Hematopoietic multipotent progenitor cell treated with erythropoietin and hydrocortisone succinate and interleukin-3 and kit ligand, for 6 days (in vitro differentiated cells): ENCODE results near the gene CDH23.

ENCODE experiments used
- DNase-seq: peaks from one replicate; pipeline ENCODE4 v3.0.0-alpha.2; 2015

CDH23 gene

DNA sequence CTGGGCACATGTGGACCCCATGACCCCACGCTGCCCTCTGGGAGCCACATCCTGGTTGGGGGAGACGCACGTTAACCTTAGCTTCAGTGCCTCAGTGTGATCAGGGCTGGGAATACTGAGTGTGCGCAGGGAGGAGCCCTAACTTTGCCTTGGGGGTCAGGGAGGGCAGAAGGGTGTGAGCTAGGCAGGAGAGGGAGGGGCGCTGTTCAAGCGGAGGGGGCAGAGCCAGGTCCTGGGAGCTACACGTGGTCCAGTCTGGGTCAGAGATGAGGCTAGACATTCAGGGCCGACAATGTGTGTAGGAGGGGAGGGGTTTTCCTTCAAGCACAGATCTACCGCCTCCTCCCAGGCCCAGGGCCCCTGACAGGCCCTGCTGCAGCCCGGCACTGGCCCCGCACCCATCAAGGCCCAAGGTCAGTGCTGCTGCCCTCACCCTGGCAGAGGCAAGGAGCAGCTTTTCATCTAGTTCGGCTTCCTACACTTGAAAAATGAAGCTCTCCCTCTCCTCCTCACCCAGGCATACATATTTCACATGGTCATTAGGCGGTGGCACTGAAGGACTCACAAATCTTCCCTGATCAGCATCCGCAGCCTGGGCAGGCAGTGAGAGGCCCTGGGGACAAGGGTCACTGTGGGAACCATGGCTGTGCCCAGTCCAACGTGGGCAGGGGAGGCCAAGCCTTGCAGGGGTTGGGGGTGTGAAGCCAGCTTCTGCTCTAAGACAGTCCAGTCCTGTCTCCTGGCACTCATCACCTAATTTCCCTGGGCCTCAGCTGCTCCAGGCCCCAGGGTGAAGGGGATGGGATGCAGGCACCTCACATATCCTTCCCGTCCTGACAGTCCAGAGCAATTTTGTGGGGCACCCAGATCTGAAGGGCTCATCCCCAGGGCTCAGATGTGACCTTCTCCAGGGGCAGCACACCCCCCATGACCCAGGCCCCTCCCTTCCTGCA lies 275.6 kb downstream of the CDH23 start:
- no peak for DNase-seq

DNA sequence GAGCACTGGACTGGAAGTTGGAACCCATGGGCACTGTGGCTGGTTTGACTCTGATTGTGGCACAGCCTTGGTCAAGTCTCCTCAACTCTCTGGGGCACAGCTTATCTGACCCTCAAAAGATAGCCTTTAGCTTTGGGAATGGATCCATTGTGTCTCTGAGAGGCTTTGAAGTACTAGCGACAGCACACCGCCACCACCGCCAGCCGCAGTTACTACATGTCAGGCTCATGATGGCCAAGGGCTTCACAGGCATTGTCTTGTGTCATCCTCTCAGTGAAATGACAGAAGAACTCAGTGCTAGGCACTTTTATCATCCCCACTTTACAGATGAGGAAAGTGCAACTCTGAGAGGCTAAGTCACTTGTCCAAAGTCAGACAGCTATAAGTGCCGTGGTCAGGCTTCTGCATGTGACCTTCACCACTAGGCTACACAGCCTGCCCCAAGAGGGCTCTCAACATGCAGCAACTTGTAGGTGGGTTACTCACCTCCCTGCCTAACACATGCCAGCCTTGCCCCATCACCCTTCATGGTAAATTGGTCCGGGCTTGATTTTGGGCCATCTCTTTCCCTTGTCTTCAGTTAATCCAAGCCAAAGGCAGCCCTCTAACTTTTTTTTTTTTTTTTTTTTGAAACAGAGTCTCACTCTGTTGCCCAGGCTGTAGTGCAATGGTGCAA lies 278.7 kb downstream of the CDH23 start:
- DNase-seq: no peak

DNA sequence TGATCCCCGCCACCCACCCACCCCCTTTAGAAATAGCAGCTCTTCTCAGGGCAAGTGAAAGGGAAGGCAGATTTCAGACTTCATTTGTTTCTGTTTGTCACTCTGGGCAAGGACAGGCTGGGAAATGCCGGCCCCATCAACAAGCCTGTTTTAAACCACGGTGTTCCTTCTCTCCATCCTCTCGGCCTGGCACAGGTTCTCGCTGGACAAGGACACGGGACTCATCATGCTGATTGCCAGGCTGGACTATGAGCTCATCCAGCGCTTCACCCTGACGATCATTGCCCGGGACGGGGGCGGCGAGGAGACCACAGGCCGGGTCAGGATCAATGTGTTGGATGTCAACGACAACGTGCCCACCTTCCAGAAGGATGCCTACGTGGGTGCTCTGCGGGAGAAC lies 280.5 kb downstream of the CDH23 start:
- no peak for DNase-seq

DNA sequence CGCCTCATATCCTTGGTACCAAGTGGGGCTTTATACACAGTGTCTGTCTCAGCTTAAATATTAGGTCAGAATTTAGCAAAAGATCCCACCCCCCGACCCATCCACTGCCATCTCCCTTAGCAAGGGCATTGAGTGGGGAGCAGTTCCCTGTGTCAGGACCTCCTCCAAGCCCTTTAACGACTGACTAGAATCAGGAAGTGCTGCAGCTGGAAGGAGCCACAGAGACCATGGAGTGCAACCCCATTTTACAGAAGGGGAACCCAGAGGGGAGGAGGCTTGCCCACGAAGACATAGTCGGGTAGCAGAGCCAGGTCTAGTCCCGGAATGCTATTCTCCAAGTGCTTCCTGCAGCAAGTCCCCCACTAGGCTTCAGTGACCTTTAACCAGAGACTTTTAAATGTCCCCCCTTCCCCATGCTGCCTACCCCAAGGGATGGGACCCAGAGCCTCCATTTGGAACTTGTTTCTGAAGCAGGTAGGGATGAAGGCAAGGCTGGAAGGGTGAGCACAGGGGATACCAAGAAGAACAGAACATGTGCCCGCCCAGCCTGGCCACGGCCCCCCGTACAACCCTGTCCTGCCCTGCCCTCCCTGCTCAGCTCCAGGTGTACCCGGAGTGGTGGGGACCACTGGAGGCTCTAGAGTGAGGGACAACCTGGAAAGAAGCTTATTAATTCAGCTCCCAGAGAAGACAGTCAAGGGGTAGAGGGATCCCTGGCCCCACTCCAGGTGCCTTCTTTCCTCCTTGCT lies 281.5 kb downstream of the CDH23 start:
- no peak for DNase-seq

DNA sequence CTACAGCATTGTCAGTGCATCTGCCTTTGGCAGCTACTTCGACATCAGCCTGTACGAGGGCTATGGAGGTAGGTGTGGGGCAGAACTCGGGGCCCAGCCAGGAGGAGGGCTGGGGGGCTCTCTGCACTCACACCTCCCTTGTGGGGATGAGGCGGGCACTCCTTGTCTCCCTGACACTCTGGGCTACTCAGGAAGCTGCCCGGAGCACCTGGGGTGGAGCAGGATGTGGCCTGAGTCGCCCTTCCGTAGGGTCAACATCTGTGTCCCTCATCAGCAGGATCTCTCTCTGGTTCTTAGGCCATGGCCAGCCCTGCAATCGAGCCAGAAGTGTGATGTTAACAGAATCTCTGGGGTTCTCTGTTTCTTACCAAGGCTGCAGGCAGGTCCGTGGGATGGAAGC lies 282.7 kb downstream of the CDH23 start:
- DNase-seq: no peak

DNA sequence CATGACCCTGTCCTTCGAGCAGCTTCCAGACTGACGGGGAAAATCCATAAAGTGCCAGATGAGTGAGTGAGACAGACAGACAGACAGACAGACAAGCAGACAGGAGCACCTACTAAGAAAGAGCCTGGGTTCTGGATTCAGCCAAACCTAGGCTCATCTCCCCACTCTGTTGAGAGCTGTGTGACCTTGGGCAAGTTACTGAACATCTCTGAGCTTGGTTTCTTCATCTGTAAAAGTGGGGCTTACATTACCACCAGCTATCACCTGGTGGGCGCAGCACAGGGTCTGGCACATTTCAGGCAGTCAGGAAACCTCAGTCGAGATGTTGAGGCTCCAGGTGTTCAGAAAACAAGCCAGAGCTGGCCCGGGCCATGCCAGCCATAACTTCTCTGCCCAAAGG lies 285.3 kb downstream of the CDH23 start:
- DNase-seq: no peak

DNA sequence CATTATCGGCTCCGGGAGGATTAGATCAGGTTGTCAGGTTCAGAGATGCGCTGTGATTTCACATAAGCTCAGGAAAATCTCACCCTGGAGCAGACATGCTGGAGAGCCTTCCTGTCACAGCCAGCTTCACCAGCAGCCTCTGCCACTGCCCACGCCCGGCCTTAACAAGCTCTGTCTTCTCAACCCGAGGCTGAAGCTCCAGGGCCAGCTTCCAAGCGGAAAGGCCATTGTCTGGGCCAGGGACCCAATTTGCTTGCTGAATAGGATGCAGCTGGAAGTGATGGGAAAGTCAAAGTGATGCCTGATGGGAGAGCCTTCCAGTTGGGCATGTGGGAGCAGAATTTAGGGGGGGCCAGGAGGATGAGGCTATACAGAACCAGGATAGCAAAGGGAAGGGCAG lies 286.6 kb downstream of the CDH23 start:
- no peak for DNase-seq

DNA sequence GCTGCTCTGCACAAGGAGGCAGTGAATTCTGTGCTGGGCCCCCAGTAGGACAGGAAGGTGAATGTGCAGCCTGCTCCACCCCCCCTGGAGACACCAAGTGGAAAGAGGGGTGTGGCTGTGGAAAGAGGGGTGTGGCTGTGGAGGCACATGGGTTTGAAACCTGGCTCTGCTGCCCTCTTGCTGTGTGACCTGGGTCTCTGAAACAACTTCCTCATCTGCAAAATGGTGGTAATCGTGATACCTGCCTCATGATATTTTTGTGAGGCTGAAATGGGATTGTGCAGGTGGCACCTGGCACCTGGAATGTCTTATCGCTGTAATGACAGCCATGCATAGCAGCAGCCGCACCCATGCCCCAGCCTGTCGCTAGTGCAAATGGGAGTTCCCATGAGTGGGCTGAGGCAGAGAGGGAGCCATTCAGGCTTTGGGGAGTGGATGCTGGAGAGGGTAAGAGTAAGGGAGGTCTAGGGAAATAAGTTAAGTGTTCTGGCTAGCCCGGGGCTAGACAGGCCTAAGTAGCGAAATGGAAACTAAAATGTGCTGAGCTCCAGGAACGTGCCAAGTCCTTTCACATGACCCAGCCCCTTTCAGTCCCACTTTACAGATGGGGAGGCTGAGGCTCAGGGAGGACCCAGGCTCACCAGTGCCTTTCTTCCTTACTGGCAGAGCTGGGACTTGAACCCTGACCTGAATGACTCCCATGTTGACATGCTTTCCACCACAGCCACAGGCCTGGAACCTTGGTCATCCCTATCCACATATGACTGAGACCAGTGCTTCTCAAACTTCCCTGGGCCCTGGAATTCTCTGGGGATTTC lies 287.8 kb downstream of the CDH23 start:
- peak; percentile 62 for DNase-seq

DNA sequence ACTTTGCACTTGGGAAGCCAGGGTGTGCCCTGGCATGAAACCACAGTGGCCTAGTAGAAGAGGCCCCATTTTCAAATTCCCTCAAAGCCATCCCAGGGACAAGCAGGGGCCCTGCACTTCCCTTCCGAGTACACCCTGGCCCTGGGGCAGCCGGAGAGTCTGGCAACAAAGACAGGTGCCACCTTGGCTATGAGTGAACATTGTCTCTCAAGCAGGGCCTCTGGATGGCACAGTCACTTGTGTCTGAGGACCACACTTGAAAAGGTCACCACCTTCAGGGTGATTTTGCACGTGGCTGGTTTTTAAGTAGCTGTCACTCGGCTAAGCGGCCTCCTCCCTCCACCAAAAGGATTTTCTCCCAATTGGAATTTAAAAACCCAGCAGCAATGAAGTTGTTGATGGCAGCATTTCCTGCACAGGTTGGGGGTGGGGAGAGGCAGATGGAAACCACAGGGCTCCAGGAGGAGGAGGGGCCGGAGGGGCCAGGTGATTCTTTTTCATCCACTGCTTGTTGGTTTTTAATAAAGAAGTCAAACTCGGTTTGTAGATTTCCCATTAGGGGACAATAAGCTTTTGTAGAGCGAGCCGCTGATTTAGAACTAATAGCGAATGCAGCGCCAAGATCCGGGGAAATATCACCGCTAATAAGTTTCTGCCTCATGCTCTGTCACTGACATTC lies 289.0 kb downstream of the CDH23 start:
- DNase-seq: no peak

DNA sequence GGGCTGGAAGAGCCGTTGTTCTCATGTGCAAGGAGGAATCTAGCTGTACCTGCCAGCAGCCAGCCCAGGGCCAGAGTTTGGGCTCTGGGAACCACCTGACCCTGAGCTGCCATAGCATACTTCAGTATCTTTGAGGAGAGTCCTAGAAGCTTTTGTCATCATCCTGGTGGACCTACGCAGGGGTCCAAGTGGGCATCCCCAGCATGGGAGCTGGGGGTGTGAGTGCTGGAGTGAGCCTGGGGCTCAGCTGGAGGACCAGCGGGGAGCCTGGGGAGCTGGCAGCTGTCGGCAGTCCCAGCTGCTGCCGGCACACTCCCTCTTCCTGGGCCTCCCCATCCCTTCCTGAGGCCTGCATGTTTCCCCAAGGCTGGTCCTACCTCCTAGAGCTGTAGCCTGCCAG lies 290.4 kb downstream of the CDH23 start:
- DNase-seq: no peak

DNA sequence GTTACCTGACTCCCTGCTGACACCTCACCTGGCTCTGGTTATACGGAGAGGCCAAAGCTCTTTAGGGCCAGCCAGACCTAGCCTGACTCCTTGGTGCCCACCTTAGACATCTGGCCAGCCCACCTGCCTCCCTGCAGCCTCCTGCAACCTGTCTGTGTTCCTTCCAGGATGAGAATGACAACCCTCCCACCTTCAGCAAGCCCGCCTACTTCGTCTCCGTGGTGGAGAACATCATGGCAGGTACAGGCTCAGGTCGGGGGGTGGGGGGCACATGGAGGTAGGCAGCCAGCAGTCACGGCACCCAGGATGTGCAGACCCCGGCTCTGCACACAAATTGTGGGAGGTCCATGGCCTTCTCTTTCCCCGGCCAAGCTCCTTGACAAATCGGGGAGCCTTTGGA lies 290.8 kb downstream of the CDH23 start:
- DNase-seq: no peak

DNA sequence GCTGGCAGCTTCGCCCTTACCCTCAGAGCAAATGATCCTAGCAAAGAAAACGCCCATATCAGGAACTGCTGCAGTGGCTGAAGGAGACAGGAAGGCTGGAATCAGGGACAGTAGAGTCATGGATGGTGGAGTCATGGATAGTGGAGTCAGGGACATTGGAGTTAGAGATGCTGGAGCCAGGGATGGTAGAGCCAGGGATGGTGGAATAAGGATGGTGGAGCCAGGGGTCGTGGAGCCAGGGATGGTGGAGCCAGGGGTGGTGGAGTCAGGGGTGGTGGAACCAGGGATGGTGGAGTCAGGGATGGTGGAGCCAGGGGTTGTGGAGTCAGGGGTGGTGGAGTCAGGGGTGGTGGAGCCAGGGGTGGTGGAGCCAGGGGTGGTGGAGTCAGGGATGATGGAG lies 291.5 kb downstream of the CDH23 start:
- no peak for DNase-seq

DNA sequence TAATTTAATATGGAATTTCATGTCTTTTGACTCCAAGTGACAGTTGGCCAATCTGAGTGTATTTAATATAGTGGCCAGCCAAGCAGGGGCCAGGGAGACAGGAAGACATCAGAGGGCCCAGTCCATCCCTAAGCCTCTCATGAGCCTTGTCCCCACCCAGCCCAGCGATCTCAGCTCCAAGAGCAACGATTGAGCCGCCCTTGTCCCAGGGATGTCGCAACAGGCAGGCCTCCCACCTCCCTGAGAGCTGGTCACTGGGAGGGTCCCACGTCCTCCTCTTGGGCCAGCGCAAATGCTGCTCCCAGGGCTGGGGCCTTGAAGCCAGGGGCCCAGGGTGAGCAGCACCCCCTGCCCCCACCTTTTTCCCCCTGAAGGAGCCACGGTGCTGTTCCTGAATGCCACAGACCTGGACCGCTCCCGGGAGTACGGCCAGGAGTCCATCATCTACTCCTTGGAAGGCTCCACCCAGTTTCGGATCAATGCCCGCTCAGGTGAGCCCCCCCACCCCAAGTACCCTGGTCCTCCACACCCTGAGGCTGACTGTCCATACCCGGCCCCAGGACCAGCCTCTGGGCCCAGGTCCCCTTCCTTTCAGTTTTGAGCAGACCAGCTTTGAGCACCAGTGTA lies 293.5 kb downstream of the CDH23 start:
- no peak for DNase-seq

DNA sequence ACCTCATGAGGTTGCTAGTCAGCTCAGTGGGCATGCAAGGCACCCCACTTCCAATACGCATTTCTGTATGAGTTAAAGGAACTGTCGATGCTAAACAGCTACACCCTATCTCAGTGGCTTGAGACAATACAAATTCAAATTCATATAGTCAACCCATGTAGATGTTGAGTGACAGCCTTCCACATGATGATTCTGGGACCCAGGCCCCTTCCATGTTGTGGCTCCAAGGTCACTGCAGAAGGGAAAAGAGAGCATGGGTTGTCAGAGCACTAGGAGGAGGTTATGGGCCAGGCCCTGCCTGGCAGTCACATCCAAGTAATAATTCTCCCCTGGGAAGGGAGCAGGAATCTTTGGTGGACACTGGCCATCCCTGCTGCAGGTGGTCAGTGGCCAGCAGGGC lies 294.7 kb downstream of the CDH23 start:
- DNase-seq: no peak

DNA sequence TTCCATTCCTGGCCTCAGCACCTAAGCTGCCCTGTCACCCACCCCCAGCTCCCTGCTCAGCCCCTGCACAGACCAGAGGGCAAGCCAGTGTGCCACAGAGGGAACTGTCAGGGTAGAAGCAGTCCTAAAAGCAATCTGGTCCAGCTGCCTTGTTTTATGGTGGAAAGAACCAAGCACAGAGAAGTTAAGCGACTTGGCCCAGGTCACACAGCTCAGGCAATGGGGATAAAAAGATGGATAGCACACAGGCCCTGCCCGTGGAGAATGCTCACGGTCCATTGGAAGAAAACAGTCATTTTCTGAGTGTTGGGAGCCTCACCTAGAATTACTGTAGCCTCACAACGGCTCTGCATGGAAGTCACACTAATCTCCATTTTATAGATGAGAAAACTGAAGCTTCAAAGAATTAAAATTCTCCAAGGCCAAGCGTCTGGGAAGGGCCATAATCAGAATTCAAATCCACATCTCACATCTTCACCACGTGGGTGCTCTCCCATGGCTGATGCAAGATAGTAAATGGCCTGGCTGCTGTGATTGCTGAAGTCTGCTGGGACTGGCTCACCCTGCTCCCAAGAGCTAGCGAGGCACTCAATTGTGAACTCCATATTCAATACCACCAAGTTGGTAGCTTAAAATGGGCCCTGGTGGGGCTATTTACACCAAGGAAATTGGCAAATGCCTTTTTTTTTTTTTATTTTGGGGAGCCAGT lies 296.0 kb downstream of the CDH23 start:
- DNase-seq: no peak

DNA sequence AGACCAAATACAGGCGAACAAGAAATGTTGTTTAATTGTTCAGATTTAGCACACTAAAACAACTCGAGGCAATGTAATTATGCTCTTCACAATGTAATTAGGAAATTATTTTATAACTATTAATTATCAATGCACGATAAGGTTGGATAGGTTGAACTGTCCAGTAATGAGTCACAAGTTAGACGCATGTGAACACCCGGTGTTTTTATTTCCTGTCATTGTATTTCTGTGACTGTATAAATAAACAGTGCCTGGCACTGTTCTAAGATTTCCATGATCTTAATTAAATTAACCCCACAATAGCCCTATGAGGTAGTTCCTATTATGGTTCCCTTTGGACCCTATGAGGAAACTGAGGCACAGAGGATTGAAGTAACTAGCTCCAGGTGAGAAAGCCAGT lies 296.7 kb downstream of the CDH23 start:
- no peak for DNase-seq

DNA sequence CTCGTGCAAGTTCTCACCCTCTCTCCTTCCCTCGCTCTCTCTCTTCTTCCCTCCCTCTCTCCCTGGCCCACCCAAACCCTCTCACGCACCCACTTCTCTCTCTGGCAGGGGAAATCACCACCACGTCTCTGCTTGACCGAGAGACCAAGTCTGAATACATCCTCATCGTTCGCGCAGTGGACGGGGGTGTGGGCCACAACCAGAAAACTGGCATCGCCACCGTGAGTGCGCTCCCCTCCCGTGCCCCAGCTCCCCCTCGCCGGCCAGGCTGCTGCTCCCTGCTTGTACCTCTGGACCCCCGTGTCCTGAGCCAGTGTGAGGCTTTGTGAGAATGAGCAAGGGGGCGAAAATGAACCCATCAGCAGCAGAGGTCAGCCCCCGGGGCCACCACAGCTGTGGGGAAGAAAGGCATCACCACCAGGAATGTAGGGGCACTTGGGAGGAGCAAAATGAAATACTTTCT lies 297.4 kb downstream of the CDH23 start:
- no peak for DNase-seq

DNA sequence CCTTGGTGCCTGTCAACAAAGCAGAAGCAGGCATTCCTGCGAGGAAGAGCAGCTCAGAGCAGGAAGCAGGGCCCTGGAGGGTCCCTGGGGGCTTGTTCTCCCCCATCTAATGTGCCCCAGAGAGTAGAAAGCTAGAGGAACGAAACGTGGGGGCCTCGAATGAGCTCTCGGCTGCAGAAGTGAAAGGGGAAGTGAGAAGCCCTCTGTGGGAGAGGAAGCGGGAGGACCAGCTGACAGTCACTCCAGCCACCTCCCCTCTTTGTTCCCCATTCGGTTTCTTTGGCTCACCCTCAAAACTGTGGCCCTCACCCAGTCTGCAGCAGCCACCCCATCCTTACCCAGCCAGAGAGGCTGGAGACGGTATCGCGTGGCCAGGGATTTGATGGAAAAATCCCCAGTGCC lies 297.8 kb downstream of the CDH23 start:
- peak; percentile 81 for DNase-seq

DNA sequence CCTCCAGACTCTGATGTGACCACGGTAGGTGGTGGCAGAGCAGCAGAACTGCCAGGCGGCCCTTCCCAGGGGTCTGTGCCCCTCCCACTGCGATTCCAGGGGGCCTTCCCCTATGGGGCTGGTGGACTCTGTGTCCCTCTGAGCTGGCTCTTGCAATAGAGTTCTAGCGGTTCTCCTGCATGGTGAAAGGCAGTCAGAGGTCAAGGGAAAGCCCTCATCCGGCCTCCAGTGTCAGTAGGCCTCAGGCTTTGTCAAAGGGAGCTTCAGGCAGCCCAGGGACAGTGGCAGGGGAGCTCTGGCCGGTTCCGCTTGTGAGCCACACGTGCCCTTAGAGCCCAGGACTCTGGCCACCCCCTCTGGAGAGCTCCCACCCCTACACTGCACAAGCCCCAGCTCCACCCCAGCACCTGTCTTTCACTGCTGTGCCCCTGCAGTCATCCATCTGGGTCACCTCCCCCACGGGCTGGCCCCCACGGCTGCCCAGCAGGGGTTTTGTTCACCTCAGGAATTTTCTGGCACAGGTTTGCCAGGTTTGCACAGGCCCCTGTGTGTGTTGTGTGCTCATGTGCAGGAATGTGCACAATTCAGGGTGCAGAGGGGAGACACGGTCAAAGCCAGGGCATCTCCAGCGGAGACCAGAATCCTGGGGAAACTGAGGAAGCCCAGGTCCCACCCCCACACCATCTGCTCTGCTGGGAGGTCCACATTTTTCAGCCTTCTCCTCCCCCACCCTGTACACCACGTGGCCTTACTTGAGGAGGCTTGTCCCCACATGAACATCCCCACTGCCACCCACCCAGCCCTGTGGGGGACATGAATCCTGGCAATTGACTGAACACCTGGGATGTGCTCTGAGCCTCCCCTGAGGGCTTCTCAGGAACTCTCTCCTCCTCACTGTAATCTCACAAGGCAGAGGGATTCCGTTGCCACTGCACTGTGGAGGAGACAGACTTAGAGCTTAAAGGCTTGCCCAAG lies 299.1 kb downstream of the CDH23 start:
- DNase-seq: no peak
